Measurements from ENCODE around the gene VHLL.

The VHLL gene

GRCh38 chr1:156289857-156290256, 9.2 kb downstream of the VHLL start:
- DNase-seq, result no peak

GRCh38 chr1:156286061-156286460, 13.0 kb downstream of the VHLL start:
- no peak for DNase-seq

GRCh38 chr1:156285437-156285836, 13.7 kb downstream of the VHLL start:
- DNase-seq, result no peak

GRCh38 chr1:156284757-156285156, 14.3 kb downstream of the VHLL start:
- no peak for DNase-seq

- no peak for DNase-seq
Observed at GRCh38 chr1:156284112-156284511, 15.0 kb downstream of the VHLL start, which contains the start of gene TMEM79. Gene TMEM79, plus strand, starts transcription at chr1:156284325. Its CDS starts 902 bp downstream, at chr1:156285227.

GRCh38 chr1:156283521-156283920, 15.6 kb downstream of the VHLL start:
- DNase-seq, result no peak

- peak; percentile 95 for DNase-seq
Observed at GRCh38 chr1:156282479-156283222, 16.5 kb downstream of the VHLL start, which contains the start of gene SMG5. Gene SMG5, minus strand, starts transcription at chr1:156282825. Its CDS starts 145 bp downstream, at chr1:156282680.

GRCh38 chr1:156281693-156282478, 17.2 kb downstream of the VHLL start:
- DNase-seq, result peak; percentile 63

- DNase-seq, result peak; percentile 70
Observed at GRCh38 chr1:156281281-156281680, 17.8 kb downstream of the VHLL start.

GRCh38 chr1:156279837-156280236, 19.3 kb downstream of the VHLL start:
- DNase-seq, result no peak

- no peak for DNase-seq
Observed at GRCh38 chr1:156276966-156277381, 22.1 kb downstream of the VHLL start.

GRCh38 chr1:156276532-156276931, 22.6 kb downstream of the VHLL start:
- no peak for DNase-seq

- DNase-seq, result no peak
Observed at GRCh38 chr1:156270314-156270713, 28.8 kb downstream of the VHLL start.

GRCh38 chr1:156268336-156268735, 30.8 kb downstream of the VHLL start:
- DNase-seq, result no peak

GRCh38 chr1:156266051-156266450, 33.1 kb downstream of the VHLL start:
- no peak for DNase-seq

- no peak for DNase-seq
Observed at GRCh38 chr1:156263288-156263655, 35.8 kb downstream of the VHLL start.

GRCh38 chr1:156262461-156263287, 36.4 kb downstream of the VHLL start:
- DNase-seq, result no peak

- no peak for DNase-seq
Observed at GRCh38 chr1:156260896-156261295, 38.2 kb downstream of the VHLL start.

GRCh38 chr1:156259805-156260204, 39.3 kb downstream of the VHLL start:
- DNase-seq, result no peak

GRCh38 chr1:156258859-156259258, 40.2 kb downstream of the VHLL start:
- DNase-seq, result no peak

GRCh38 chr1:156257711-156258110, 41.4 kb downstream of the VHLL start:
- DNase-seq, result no peak

GRCh38 chr1:156253634-156254033, 45.5 kb downstream of the VHLL start:
- no peak for DNase-seq

GRCh38 chr1:156251527-156251926, 47.6 kb downstream of the VHLL start:
- DNase-seq, result no peak

All from stimulated activated CD8-positive, alpha-beta memory T cell treated with anti-CD3 and anti-CD28 coated beads, Interleukin-4, amount 100 ng/mL, for 48 hours (primary cell).